DOHH2 (cell line): Measurements from ENCODE around the gene OR8K1.

Source experiments
- H3F3A ChIP-seq: fragments of 200-600 bp; sonication (generic), shearing (Covaris generic); 2 replicates; pipeline ENCODE4 v1.6.0; 2016; ENCODE audit warnings: antibody characterized with exemption, mild to moderate bottlenecking; ENCODE audit not compliant: control insufficient read depth, insufficient read depth
- H3K27ac ChIP-seq: fragments of 200-600 bp; sonication (generic); 2 replicates; pipeline ENCODE4 v1.5.1; 2014; ENCODE audit warnings: low read depth, mild to moderate bottlenecking, low read length, moderate library complexity
- H3K27me3 ChIP-seq: fragments of 200-600 bp; sonication (generic); 2 replicates; pipeline ENCODE4 v1.6.1; 2014; ENCODE audit warnings: mild to moderate bottlenecking, low read length, mixed read lengths; ENCODE audit not compliant: control insufficient read depth
- H3K36me3 ChIP-seq: fragments of 200-600 bp; sonication (generic); 2 replicates; pipeline ENCODE4 v1.6.1; 2014; ENCODE audit warnings: mild to moderate bottlenecking, low read length, moderate library complexity, mixed read lengths; ENCODE audit not compliant: control insufficient read depth
- H3K4me1 ChIP-seq: fragments of 200-600 bp; sonication (generic); 2 replicates; pipeline ENCODE4 v1.6.1; 2014; ENCODE audit warnings: mild to moderate bottlenecking, low read length, mixed read lengths; ENCODE audit not compliant: control insufficient read depth
- H3K4me2 ChIP-seq: fragments of 200-600 bp; sonication (generic); 2 replicates; pipeline ENCODE4 v1.6.0; 2014; ENCODE audit warnings: mild to moderate bottlenecking, low read length, moderate library complexity
- H3K4me3 ChIP-seq: fragments of 200-600 bp; sonication (generic); 2 replicates; pipeline ENCODE4 v1.5.1; 2014; ENCODE audit warnings: mild to moderate bottlenecking, low read length, mixed read lengths
- H3K79me2 ChIP-seq: fragments of 200-600 bp; sonication (generic); 2 replicates; pipeline ENCODE4 v1.6.1; 2014; ENCODE audit warnings: mild to moderate bottlenecking, low read length, mixed read lengths; ENCODE audit not compliant: control insufficient read depth
- H3K9me2 ChIP-seq: fragments of 200-600 bp; sonication (generic); replicated peaks from 2 replicates; pipeline ENCODE4 v1.6.1; 2014; ENCODE audit warnings: mild to moderate bottlenecking, low read length, mixed read lengths; ENCODE audit not compliant: control insufficient read depth
- H3K9me3 ChIP-seq: fragments of 200-600 bp; sonication (generic); 2 replicates; pipeline ENCODE4 v1.6.1; 2014; ENCODE audit warnings: antibody characterized with exemption, low read length, mixed read lengths; ENCODE audit not compliant: control insufficient read depth, insufficient read depth
- H4K20me1 ChIP-seq: fragments of 200-600 bp; sonication (generic); 2 replicates; pipeline ENCODE4 v1.6.0; 2014; ENCODE audit warnings: low read depth, mild to moderate bottlenecking, antibody characterized with exemption, low read length, moderate library complexity; ENCODE audit not compliant: control insufficient read depth, insufficient read depth
- EZH2phosphoT487 ChIP-seq: fragments of 200-600 bp; sonication (generic); IDR thresholded peaks from 2 replicates; pipeline ENCODE4 v1.6.1; 2017; ENCODE audit warnings: borderline replicate concordance, mild to moderate bottlenecking, antibody characterized with exemption, low read length, moderate library complexity, mixed read lengths
- TF ChIP-seq, protein P1 (sequence below): fragments of 200-600 bp; sonication (generic); IDR thresholded peaks from one replicate; pipeline ENCODE4 v1.5.1; 2014; ENCODE audit warnings: antibody characterized with exemption, mild to moderate bottlenecking, low read depth, low read length; ENCODE audit not compliant: poor library complexity, severe bottlenecking

Gene OR8K1

DNA sequence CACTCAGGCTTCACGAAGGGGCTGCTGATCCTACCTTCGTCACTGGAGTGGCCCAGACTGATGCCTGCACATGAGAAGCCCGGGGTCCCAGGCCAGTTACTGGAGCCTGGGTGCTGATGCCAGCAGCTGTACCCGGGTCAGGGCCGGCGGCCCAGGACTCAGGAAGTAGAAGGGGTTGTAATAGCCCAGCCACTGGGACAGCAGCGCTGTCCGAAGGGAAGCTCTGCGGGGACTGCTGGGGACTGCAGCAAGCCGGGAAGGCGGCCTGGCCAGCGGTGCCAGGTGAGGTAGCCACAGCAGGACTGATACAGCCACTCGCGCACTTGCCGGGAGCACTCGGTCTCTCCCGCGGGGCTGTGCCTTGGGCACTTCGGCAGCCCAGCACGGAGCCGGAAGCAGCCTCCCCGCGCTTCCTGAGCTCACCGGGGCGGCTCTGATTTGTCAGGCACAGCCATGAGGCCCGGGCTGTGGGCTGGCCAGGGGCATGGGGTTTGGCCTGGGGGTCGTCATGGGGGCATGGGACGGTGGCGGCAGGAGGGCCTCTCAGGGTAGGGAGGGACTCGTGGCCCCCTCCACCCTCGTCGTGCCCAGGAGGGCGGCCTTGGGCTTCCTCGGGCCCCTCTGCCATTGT lies 13.9 kb upstream of the OR8K1 start:
- H3K27me3 ChIP-seq = no peaks in the 10 kb centered on the region
- H3K9me3 ChIP-seq = no peaks in the 10 kb centered on the region
- no peak overlapping the region for H3K27ac ChIP-seq
- H3K4me2 ChIP-seq = no peak overlapping the region
- H3K4me1 ChIP-seq = no peaks in the 10 kb centered on the region
- no peaks in the 10 kb centered on the region for H4K20me1 ChIP-seq
- no peaks in the 10 kb centered on the region for H3K79me2 ChIP-seq
- H3F3A ChIP-seq = no peaks in the 10 kb centered on the region
- no peak overlapping the region for H3K4me3 ChIP-seq
- H3K9me2 ChIP-seq = no peaks in the 10 kb centered on the region; the same call in 1 of the 2 replicates
- no peak for TF ChIP-seq EZH2phosphoT487
- TF ChIP-seq, protein P1, sequence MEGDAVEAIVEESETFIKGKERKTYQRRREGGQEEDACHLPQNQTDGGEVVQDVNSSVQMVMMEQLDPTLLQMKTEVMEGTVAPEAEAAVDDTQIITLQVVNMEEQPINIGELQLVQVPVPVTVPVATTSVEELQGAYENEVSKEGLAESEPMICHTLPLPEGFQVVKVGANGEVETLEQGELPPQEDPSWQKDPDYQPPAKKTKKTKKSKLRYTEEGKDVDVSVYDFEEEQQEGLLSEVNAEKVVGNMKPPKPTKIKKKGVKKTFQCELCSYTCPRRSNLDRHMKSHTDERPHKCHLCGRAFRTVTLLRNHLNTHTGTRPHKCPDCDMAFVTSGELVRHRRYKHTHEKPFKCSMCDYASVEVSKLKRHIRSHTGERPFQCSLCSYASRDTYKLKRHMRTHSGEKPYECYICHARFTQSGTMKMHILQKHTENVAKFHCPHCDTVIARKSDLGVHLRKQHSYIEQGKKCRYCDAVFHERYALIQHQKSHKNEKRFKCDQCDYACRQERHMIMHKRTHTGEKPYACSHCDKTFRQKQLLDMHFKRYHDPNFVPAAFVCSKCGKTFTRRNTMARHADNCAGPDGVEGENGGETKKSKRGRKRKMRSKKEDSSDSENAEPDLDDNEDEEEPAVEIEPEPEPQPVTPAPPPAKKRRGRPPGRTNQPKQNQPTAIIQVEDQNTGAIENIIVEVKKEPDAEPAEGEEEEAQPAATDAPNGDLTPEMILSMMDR = no peak
- H3K36me3 ChIP-seq = no peaks in the 10 kb centered on the region

DNA sequence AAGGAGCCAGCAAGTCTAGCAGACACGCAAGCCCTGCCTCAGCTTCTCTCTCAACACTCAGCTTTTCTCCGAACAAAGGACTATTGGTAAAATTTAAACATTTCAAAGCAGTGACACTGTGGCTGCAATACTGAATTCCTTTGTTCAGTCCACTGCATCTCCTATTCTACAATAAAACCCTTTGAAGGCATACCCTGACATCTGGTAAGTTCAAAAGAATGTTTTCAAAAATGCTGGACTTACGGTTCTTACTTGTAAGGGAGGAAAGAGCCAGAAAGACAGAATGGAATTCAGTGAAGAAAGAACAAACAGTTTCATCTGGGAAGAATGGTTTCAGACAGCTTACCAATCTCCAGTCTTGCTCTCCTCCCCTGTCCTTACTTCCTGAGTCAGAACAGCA lies 12.7 kb upstream of the OR8K1 start:
- H3K27me3 ChIP-seq = no peaks in the 10 kb centered on the region
- no peaks in the 10 kb centered on the region for H3K4me1 ChIP-seq

DNA sequence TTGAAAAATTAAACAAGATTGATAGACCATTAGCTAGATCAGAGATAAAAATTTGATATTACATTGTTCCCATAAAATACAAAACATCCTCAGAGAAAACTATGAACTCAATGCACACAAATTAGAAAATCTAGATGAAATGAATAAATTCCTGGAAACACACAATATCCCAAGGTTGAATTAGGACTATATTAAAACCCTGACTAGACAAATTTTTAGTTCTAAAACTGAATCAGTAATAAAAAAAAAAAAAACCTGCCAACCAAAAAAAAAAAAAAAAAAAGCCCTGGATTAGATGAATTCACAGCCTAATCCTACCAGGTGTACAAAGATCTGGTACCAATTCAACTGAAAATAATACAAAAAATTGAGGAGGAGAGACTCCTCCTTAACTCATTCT lies 5.5 kb upstream of the OR8K1 start:
- Histone ChIP-seq H3K79me2 (no peaks in the 10 kb centered on the region), H3K9me3 (no peaks in the 10 kb centered on the region), H3K9me2 (no peaks in the 10 kb centered on the region; the same call in 1 of the 2 replicates), H3F3A (no peaks in the 10 kb centered on the region), H3K27me3 (no peaks in the 10 kb centered on the region), H4K20me1 (no peaks in the 10 kb centered on the region), H3K4me3 (no peak overlapping the region), H3K4me1 (no peaks in the 10 kb centered on the region), H3K36me3 (no peaks in the 10 kb centered on the region), H3K27ac (no peak overlapping the region), H3K4me2 (no peak overlapping the region)
- no peak for TF ChIP-seq EZH2phosphoT487
- TF ChIP-seq, protein P1 = no peak

More for the DNA sequence above, 12.7 kb upstream of the OR8K1 start:
- Histone ChIP-seq H3K9me3 (no peaks in the 10 kb centered on the region), H4K20me1 (no peaks in the 10 kb centered on the region), H3K4me3 (no peak overlapping the region), H3K36me3 (no peaks in the 10 kb centered on the region), H3F3A (no peaks in the 10 kb centered on the region), H3K4me2 (no peak overlapping the region), H3K79me2 (no peaks in the 10 kb centered on the region), H3K9me2 (no peaks in the 10 kb centered on the region; the same call in 1 of the 2 replicates), H3K27ac (no peak overlapping the region)
- no peak for TF ChIP-seq EZH2phosphoT487
- TF ChIP-seq, protein P1 = no peak
